ENCODE data around the gene AK3.

GRCh38 chr9:4727593-4727992, 13.4 kb downstream of the AK3 start:
- no peak for TF ChIP-seq POLR2A (IDR thresholded peaks at IDR 0.05)
- no peak for TF ChIP-seq CTCF (IDR thresholded peaks at IDR 0.05)

All from upper lobe of left lung (tissue), 4 donors.